ENCODE measurements around the gene DDX27.

DDX27 gene

DNA sequence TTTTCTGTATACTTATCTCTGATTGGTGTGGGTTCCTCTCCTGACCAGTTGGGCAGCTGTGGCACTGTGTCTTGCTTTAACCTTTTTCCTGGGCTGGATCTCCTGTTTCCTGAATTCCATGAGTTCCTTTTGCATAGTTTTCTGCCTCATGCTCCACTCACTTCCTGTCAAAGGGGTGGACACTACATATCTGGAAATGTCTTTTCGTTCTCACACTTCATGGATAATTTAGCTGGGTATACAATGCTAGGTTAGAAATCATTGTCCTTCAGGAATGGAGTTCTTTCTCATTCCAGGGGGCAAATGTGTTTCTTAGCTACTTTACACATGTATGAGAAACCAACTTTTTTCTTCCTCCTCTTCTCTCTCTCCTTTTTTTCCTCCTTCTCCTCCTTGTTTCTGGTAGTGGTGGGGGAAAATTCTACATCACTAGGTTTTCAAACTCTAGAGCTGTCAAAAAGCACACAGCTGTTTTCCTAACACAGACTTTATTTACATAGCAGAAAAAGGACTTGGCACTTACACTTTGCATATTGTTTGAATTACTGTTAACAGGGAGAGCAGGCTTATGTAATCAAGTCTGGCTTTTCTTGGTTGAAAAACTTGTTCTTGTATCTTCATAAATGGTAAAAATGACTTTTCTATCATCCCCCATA is 9.0 kb upstream of the DDX27 start:
- Histone ChIP-seq H3K9ac (ENCODE audit: low read depth, low read length, poor library complexity, severe bottlenecking) (no peak overlapping the region), H3K4me1 (ENCODE audit: insufficient read depth, low read length, poor library complexity, severe bottlenecking) (no peaks in the 10 kb centered on the region), H3K4me2 (ENCODE audit: low read depth, low read length, poor library complexity, severe bottlenecking) (no peak overlapping the region), H3F3A (ENCODE audit: low read depth) (no peaks in the 10 kb centered on the region), H3K4me3 (ENCODE audit: low read length, poor library complexity, severe bottlenecking) (no peak overlapping the region), H3K9me3 (ENCODE audit: insufficient read depth, low read depth, low read length) (no peaks in the 10 kb centered on the region), H3K9me2 (replicated peaks; ENCODE audit: low read depth, low read length) (no peaks in the 10 kb centered on the region), H4K20me1 (ENCODE audit: insufficient read depth, low read length, poor library complexity, severe bottlenecking) (no peaks in the 10 kb centered on the region), H2AFZ (ENCODE audit: low read length) (no peak overlapping the region), H3K79me2 (ENCODE audit: insufficient read depth, low read length) (no peaks in the 10 kb centered on the region), H3K27me3 (ENCODE audit: insufficient read depth, low read length, poor library complexity, severe bottlenecking) (no peaks in the 10 kb centered on the region), H3K36me3 (ENCODE audit: insufficient read depth, low read length) (no peaks in the 10 kb centered on the region)
- no peak for TF ChIP-seq EZH2phosphoT487 (IDR thresholded peaks at IDR 0.05; ENCODE audit: borderline replicate concordance)
- TF ChIP-seq, protein P1, sequence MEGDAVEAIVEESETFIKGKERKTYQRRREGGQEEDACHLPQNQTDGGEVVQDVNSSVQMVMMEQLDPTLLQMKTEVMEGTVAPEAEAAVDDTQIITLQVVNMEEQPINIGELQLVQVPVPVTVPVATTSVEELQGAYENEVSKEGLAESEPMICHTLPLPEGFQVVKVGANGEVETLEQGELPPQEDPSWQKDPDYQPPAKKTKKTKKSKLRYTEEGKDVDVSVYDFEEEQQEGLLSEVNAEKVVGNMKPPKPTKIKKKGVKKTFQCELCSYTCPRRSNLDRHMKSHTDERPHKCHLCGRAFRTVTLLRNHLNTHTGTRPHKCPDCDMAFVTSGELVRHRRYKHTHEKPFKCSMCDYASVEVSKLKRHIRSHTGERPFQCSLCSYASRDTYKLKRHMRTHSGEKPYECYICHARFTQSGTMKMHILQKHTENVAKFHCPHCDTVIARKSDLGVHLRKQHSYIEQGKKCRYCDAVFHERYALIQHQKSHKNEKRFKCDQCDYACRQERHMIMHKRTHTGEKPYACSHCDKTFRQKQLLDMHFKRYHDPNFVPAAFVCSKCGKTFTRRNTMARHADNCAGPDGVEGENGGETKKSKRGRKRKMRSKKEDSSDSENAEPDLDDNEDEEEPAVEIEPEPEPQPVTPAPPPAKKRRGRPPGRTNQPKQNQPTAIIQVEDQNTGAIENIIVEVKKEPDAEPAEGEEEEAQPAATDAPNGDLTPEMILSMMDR (conservative IDR thresholded peaks at IDR 0.05; ENCODE audit: low read length) = no peak

DNA sequence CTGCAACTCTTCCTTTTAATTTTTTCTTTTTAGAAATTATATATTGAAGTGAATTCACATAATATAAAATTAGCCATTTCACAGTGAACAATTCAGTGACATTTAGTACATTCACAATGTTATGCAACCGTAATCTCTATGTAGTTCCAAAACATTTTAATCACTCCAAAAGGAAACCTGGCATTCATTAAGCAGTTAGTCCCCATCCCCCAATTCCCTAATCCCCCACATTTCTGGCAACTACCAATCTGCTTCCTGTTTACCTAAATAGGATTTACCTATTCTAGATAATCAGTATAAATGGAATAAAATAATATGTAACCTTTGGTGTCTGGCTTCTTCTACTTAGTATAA is 8.5 kb upstream of the DDX27 start:
- Histone ChIP-seq H3K79me2 (ENCODE audit: insufficient read depth, low read length) (no peaks in the 10 kb centered on the region), H3K9me3 (ENCODE audit: insufficient read depth, low read depth, low read length) (no peaks in the 10 kb centered on the region), H3K4me1 (ENCODE audit: insufficient read depth, low read length, poor library complexity, severe bottlenecking) (no peaks in the 10 kb centered on the region), H4K20me1 (ENCODE audit: insufficient read depth, low read length, poor library complexity, severe bottlenecking) (no peaks in the 10 kb centered on the region), H3K36me3 (ENCODE audit: insufficient read depth, low read length) (no peaks in the 10 kb centered on the region), H3K9me2 (replicated peaks; ENCODE audit: low read depth, low read length) (no peaks in the 10 kb centered on the region), H2AFZ (ENCODE audit: low read length) (no peak overlapping the region), H3K27me3 (ENCODE audit: insufficient read depth, low read length, poor library complexity, severe bottlenecking) (no peaks in the 10 kb centered on the region), H3F3A (ENCODE audit: low read depth) (no peaks in the 10 kb centered on the region), H3K4me2 (ENCODE audit: low read depth, low read length, poor library complexity, severe bottlenecking) (no peak overlapping the region), H3K4me3 (ENCODE audit: low read length, poor library complexity, severe bottlenecking) (no peak overlapping the region), H3K9ac (ENCODE audit: low read depth, low read length, poor library complexity, severe bottlenecking) (no peak overlapping the region)
- TF ChIP-seq, protein P1 (conservative IDR thresholded peaks at IDR 0.05; ENCODE audit: low read length) = no peak
- TF ChIP-seq EZH2phosphoT487 (IDR thresholded peaks at IDR 0.05; ENCODE audit: borderline replicate concordance) = no peak

DNA sequence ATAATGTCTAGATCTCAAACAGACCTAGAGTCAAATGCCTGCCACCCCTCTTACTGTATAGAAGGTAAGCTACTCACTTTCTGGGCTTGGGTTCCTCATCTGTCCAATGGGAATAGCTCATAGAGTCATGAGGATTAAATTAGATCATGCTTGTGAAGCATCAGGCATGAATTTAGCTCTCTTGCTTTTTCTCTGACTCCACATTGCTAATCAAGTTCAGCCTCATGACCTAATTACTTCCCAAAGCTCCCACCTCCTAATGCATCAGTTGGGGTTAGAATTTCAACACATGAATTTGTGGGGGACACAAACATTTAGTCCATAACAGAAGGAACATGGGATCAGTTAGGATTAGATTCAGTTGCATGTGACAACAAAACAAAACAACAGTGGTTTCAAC is 4.6 kb upstream of the DDX27 start:
- no peak overlapping the region for H3K4me3 ChIP-seq (ENCODE audit: low read length, poor library complexity, severe bottlenecking)
- H3K27me3 ChIP-seq (ENCODE audit: insufficient read depth, low read length, poor library complexity, severe bottlenecking) = no peaks in the 10 kb centered on the region
- H3K9me2 ChIP-seq (replicated peaks; ENCODE audit: low read depth, low read length) = no peaks in the 10 kb centered on the region
- H3K4me1 ChIP-seq (ENCODE audit: insufficient read depth, low read length, poor library complexity, severe bottlenecking) = peaks cover 4% of the 10 kb centered on the region
- H2AFZ ChIP-seq (ENCODE audit: low read length) = no peak overlapping the region
- no peak overlapping the region for H3K4me2 ChIP-seq (ENCODE audit: low read depth, low read length, poor library complexity, severe bottlenecking)
- no peaks in the 10 kb centered on the region for H3K36me3 ChIP-seq (ENCODE audit: insufficient read depth, low read length)
- no peak overlapping the region for H3K9ac ChIP-seq (ENCODE audit: low read depth, low read length, poor library complexity, severe bottlenecking)
- H4K20me1 ChIP-seq (ENCODE audit: insufficient read depth, low read length, poor library complexity, severe bottlenecking) = no peaks in the 10 kb centered on the region
- H3K9me3 ChIP-seq (ENCODE audit: insufficient read depth, low read depth, low read length) = no peaks in the 10 kb centered on the region
- H3K79me2 ChIP-seq (ENCODE audit: insufficient read depth, low read length) = peaks cover 4% of the 10 kb centered on the region
- TF ChIP-seq, protein P1 (conservative IDR thresholded peaks at IDR 0.05; ENCODE audit: low read length) = no peak
- TF ChIP-seq EZH2phosphoT487 (IDR thresholded peaks at IDR 0.05; ENCODE audit: borderline replicate concordance) = no peak
- no peaks in the 10 kb centered on the region for H3F3A ChIP-seq (ENCODE audit: low read depth)
